NCI-H146 treated with DMSO at 0.1 percent for 48 hours (cell line): Measurements from ENCODE around the gene RERE.

Source experiments
- DNase-seq: peaks from one replicate; lab custom pipeline; 2025; ENCODE audit not compliant: unreplicated experiment; lab: John Stamatoyannopoulos, UW

RERE gene

GRCh38 chr1:8438489-8438888, 379.0 kb downstream of the RERE start:
- DNase-seq: no peak

DNA sequence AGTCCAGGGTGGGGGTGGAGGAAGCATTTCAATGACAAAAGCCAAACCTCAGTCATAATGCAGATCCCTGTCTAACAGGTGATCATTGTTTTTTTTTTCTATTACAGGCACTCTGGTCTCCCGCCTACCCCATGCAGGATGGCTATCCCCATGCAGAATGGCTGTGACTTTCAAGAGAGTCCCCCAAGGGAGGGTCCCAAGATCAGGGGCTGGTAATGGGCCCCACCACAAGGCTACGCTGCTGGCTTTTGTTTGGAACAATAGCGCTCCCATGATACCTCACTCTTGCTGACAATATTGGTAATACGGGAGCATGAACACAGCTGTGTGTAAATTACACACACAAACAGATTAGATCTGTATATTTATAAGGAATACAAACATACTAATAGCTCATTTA, 380.1 kb downstream of the RERE start:
- DNase-seq: no peak

DNA sequence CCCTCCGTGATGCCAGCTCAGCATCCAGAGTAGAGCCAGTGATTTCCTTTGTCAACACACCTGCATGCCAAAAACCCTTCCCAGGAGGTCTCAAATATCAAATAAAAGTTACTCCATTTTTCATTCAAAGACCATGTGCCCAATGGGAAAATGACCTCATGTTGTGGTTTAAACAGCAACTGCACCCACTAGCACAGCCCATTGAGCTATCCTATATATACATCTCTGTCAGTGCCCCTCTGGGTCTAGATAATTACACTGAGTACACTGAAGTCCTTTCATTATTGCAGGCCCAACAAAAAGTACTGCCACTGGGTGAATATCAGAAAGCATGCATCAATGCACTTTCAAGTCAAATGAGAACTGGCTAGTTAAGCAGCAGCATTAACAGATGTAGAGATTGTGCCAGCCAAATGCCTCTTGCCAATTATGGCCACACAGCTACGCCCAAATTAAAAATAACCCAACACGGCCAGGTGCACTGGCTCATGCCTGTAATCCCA, 381.8 kb downstream of the RERE start:
- DNase-seq: no peak

- DNase-seq: no peak
Observed at GRCh38 chr1:8434101-8434500, 383.3 kb downstream of the RERE start.

DNA sequence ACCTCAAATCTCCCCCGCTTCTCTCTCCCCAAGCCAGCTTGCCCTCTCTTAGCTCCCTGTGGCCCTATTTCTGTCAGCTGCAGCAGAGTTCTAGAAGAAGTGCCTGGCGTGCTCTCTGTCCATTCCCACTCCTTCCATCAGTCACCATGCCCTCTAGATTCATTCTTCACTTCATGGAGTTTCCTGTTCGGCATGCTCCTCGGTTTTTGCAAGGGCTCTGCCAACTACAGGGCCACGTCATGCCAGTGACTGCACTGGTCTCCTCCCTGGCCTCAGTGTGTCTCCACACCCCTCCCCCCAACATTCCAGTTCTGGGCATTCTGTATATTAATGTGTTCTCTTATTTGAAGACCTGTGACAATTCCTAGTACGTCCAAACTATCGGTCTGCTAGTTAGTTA, 385.7 kb downstream of the RERE start:
- no peak for DNase-seq

GRCh38 chr1:8431019-8431418, 386.4 kb downstream of the RERE start:
- no peak for DNase-seq

DNA sequence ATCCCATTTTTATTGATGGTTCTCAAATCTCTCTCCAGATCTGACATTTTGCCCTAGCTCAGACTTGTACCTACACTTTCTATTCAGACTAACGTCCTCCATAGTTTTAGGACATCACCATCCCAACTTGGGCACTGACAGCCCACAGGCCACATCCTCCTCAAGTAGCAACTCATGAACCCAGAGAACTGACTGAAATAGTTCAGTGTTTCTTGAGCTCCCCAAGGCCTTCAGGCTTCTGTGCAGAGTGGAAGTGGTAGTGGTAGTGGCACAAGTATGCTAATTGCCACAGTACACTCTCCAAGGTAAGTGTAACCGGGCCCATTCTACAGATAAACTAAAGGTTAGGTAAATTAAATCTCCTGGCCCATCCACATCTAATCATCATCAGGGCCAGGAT, 387.0 kb downstream of the RERE start:
- no peak for DNase-seq

DNA sequence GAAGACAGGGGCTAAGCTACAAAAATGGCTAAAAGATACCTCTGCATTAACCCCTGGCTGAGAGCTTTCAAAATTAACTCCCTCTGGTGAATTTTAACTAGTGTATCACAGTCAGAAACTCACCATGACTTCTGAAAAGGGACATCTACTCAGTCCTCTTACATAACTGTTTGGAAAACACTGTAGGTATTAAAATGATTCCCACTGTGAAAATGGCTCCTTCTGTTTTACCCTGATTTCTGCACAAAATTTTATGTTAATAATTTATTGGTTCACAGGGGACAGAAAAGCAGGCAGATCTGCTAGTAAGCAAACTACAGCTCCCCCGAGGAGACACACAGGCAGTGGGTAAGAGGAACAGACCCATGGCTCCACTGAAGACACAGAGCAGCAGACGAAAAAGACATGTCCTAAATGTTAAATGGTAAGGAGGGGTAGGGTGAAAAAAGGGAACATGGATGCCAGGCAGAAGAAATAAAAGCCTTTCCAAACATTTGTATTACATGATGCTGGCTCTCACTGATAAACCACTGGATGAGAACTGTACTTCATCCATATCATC, 387.8 kb downstream of the RERE start:
- no peak for DNase-seq

- DNase-seq: no peak
Observed at GRCh38 chr1:8428441-8428840, 389.0 kb downstream of the RERE start.

DNA sequence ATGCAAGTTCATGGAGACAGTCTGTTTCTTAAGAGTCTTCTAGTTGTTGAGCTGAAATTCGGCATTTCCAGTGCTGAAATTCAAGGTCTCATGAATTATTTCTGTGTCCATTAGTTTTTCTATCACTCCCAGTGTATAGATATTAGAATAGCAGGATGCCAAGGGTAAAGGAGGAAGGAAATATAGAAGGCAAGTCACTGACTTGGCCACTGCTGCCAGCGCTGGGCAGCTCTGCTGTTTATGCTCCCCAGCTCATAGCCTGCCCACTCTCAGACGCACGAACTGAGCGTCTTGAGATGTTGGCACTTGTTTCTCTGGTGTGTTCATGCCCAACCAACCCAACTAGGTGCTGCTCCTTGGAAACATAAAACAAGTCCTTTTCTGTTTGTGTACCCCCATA, 389.5 kb downstream of the RERE start:
- DNase-seq: no peak

GRCh38 chr1:8427493-8427892, 389.9 kb downstream of the RERE start:
- no peak for DNase-seq

- no peak for DNase-seq
Observed at GRCh38 chr1:8426996-8427395, 390.4 kb downstream of the RERE start.

DNA sequence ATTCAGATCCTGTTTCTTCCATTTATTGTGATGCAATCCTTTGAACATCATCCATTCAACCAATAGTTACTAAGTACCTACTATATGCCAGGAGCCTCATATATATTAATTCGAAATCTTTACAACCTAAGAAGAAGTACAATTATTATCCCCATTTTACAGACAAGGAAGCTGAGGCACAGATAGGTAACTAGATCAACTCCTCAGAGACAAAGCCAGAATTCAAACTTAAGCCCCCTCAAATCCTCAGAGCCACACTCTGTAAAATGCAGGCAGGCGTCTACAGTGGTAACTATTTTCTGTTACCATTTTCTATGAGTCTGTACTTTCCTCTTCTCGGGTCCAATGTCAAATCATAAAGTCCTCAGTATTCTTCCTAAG, 391.7 kb downstream of the RERE start:
- DNase-seq: no peak

DNA sequence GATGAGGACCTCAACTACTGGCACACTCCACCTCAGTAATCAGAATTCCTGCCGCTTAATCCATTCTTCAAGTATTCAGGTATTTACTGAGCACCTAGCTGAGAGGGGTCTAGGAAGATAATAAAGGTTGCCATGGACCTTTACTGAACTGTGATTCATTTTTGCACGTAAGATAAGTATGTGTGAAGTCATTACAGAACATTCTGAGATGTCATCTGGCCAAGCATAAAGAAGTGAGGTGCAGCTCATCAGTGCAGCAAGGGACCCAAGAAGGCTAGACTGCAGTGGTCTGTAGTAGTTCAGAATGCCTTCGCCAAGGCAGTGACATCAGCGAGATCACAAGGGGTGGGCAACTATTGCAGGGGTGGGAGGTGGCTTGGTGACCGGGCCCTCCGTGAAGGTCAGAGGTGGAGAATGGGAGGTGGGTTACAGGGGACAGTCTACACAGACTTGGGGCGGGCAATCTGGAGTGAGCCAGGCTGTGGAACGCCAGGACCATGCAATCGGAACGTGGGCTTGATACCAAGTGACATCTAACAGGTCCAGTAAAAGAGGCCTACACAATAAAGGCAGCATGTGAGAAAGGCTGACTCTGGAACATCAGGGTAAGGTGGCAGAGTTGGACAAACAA, 392.2 kb downstream of the RERE start:
- no peak for DNase-seq

- no peak for DNase-seq
Observed at GRCh38 chr1:8424539-8425116, 392.8 kb downstream of the RERE start.

GRCh38 chr1:8423692-8424538, 393.5 kb downstream of the RERE start:
- DNase-seq: no peak

DNA sequence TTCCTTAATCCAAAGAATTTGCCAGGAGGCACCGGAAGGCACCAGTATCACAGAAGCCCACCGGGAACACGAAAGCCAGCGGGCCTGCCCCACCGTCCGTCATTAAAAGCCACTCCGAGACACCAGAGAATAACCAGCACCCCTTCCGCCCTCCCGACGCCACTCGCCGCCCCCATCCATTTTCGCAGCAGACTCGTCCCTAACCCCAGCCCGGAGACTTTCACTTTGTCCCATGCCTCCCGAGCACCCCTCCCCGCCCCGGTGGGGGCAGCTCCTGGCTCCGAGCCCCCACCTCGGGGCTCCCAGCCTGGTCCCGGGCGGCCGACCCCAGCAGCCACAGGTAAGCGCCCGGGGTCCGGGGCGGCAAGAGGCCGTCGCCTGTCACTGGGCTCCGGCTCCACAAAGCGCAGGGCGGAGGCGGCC, 394.2 kb downstream of the RERE start:
- no peak for DNase-seq

- DNase-seq: no peak
Observed at GRCh38 chr1:8422510-8423268, 394.8 kb downstream of the RERE start.

DNA sequence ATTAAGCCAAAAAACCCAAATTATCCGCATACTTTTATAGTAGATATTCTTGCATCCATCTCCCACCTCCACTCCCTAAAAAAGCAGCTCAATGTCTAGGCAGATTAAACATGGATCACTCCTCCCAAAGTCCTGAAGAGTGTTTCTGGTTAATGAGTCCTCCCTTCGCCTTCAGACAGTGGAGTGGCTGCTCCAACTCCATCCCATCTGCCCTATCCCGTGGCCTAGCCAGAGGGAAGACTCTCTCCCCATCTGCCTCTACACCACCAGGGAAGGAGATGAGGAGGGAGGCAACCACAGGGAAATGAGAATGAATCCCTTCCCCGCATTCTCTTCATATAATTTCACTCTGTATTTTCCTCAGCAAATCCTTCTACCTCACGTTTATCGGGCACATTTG, 395.7 kb downstream of the RERE start:
- no peak for DNase-seq

DNA sequence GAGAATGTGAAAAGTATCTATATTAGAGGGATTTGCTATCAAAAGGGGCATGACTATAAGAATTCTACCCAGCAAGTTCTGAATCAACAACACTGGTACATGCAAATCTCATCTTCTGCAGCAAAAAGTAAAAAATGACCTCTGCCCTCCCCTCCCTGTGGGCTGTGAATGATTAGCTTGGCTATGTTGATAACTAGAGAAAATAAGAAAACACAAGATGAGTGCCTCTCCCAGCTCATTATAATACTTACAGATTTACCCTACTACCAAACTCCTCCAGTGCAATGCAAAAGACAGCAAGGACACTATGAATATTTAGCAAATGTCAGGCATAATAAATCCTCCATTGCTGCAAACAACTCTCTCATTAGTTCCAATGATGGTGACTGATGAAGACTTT, 397.1 kb downstream of the RERE start:
- no peak for DNase-seq

GRCh38 chr1:8419861-8420260, 397.6 kb downstream of the RERE start:
- DNase-seq: no peak
